ENCODE data around the gene XRCC6.
"Not testable (repeated sequence)": the region's sequence is repeated elsewhere in the genome, so short reads cannot be mapped to it uniquely, and the experiment has no call there.

Gene XRCC6

GRCh38 chr22:41621099-41621910 is at the start of gene XRCC6:
XRCC6 (plus strand) TSS chr22:41621295; CDS start chr22:41622005, 710 bp downstream.
- peak; percentile 85 for DNase-seq

- no peak for DNase-seq
Observed at GRCh38 chr22:41571786-41572185, 49.3 kb upstream of the XRCC6 start.

- not testable (repeated sequence) for DNase-seq
Observed at GRCh38 chr22:41572305-41572704, 48.8 kb upstream of the XRCC6 start.

DNA sequence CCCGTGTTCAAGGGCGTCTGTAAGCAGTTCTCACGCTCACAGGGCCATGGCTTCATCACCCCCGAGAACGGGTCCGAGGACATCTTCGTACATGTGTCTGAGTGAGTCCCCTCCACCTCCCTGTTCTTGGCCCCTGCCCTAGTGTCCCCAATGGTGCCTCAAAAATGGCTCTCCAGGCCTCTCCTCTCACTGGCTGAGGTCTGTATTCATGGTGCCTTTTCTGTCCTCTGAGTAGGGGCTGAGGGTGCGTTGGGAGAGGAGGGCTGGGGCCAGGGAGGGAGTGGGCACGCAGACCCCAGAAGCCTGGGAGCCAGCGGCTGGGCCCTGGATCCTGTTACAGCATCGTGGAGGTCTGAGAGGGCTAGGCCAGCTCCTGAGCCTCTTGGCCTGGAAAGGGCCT is 47.4 kb upstream of the XRCC6 start:
- no peak for DNase-seq

- DNase-seq, result no peak
Observed at GRCh38 chr22:41574847-41575381, 46.2 kb upstream of the XRCC6 start.

GRCh38 chr22:41575533-41575932 is 45.6 kb upstream of the XRCC6 start:
- no peak for DNase-seq

- DNase-seq, result no peak
Observed at GRCh38 chr22:41576877-41577276, 44.2 kb upstream of the XRCC6 start.

GRCh38 chr22:41578114-41578513 is 43.0 kb upstream of the XRCC6 start:
- no peak for DNase-seq

- no peak for DNase-seq
Observed at GRCh38 chr22:41578818-41579217, 42.3 kb upstream of the XRCC6 start.

GRCh38 chr22:41579297-41579996 is 41.6 kb upstream of the XRCC6 start:
- no peak for DNase-seq

- DNase-seq, result no peak
Observed at GRCh38 chr22:41579997-41580355, 41.1 kb upstream of the XRCC6 start.

GRCh38 chr22:41582694-41583093 is 38.4 kb upstream of the XRCC6 start:
- no peak for DNase-seq

DNA sequence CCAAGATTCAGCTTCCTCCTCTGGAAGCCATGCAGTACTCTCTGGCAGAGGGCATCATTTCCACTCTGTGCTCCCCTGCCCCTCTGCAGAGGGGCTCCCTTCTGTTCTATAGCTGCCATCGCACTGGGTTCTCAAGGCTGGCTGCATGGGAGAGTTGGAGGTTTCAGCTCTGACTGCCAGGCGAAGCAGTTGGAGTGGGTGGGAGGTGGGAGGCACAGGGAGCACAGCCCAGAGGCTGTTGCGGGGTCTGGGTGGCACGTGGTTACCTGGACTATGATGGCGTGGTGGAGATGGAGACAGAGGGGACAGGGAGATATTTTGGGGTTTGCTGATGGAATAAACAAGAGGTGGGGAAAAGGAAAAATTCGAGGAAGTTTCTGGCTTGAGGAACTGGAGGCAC is 36.2 kb upstream of the XRCC6 start:
- DNase-seq, result no peak

GRCh38 chr22:41585898-41586297 is 35.2 kb upstream of the XRCC6 start:
- DNase-seq, result no peak

DNA sequence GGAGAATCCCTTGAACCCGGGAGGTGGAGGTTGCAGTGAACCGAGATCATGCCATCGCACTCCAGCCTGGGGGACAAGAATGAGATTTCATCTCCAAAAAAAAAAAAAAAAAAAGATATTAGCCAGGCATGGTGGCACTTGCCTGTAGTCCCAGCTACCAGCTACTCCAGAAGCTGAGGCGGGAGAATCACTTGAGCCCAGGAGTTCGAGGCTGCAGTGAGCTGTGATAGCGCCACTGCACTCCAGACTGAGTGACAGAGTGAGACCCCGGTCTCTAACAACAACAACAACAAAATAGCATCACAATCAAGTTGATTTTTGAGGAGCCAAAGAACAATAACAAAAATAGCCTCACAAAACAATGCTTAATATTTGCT is 33.8 kb upstream of the XRCC6 start:
- DNase-seq, result no peak

- DNase-seq, result peak; percentile 86
Observed at GRCh38 chr22:41589391-41590241, 31.5 kb upstream of the XRCC6 start, which contains the start of gene PMM1. PMM1 (minus strand) TSS chr22:41589840; CDS start chr22:41589805, 35 bp downstream.

DNA sequence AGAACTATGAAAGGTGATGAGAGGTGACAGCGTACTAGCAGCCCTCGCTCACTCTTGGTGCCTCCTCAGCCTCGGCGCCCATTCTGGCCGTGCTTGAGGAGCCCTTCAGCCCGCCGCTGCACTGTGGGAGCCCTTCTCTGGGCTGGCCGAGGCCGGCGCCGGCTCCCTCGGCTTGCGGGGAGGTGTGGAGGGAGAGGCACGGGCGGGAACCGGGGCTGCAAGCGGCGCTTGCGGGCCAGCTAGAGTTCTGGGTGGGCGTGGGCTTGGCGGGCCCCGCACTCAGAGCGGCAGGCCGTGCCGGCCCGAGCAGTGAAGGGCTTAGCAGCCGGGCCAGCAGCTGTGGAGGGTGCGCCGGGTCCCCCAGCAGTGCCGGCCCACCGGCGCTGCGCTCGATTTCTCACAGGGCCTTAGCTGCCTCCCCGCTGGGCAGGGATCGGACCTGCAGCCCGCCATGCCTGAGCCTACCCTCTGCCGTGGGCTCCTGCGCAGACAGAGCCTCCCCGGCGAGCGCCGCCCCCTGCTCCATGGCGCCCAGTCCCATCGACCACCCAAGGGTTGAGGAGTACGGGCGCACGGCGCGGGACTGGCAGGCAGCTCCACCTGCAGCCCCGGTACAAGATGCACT is 27.6 kb upstream of the XRCC6 start:
- DNase-seq, result not testable (repeated sequence)

DNA sequence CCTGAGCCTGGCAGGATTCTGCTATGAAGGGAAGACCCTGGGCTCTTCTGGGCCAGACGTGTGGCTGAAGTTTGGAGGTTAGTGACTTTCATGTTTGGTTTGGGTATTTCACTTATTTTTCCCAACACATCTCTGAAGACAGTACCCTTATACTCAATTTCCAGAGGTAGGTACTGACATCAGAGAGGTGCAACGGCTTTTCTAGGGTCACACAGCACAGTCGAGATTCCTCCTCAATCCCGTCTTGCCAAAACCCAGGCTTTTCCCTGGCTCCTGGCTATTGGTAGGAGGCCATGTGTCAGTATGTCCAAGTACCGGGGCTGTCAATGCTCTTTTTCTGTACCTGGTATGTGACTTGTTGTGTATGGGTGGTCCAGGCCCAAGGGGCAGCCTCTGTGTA is 25.4 kb upstream of the XRCC6 start:
- DNase-seq, result no peak

GRCh38 chr22:41596776-41597634 is 24.1 kb upstream of the XRCC6 start:
- no peak for DNase-seq

- DNase-seq, result no peak
Observed at GRCh38 chr22:41597635-41597953, 23.5 kb upstream of the XRCC6 start.

GRCh38 chr22:41598081-41598480 is 23.0 kb upstream of the XRCC6 start:
- peak; percentile 60 for DNase-seq
